Activated CD8-positive, alpha-beta memory T cell treated with anti-CD3 and anti-CD28 coated beads for 36 hours (primary cell): ENCODE results near the gene SULT2B1. TPM values are rescaled to one million over a fixed set of nuclear protein-coding genes. Genes with fewer than 3 reads are reported as not detected.

Experiments
- CTCF ChIA-PET: fragments of 350-600 bp; sonication (Branson Sonifier 250); formaldehyde crosslinking; loops from one replicate; lab custom pipeline; 2021; ENCODE audit warnings: antibody characterized with exemption; lab: Charles Lee
- POLR2A ChIA-PET: fragments of 350-600 bp; sonication (Branson Sonifier 250); formaldehyde crosslinking; loops from one replicate; lab custom pipeline; 2021; ENCODE audit warnings: antibody characterized with exemption; lab: Charles Lee
- total RNA-seq, 2 experiments: library from RNA; stranded (reverse); gene quantifications; one replicate each; pipeline ENCODE4 v1.2.3, GENCODE V29; 2021

The SULT2B1 gene
- total RNA-seq, 2 experiments from 2014 or later, result not detected

DNA sequence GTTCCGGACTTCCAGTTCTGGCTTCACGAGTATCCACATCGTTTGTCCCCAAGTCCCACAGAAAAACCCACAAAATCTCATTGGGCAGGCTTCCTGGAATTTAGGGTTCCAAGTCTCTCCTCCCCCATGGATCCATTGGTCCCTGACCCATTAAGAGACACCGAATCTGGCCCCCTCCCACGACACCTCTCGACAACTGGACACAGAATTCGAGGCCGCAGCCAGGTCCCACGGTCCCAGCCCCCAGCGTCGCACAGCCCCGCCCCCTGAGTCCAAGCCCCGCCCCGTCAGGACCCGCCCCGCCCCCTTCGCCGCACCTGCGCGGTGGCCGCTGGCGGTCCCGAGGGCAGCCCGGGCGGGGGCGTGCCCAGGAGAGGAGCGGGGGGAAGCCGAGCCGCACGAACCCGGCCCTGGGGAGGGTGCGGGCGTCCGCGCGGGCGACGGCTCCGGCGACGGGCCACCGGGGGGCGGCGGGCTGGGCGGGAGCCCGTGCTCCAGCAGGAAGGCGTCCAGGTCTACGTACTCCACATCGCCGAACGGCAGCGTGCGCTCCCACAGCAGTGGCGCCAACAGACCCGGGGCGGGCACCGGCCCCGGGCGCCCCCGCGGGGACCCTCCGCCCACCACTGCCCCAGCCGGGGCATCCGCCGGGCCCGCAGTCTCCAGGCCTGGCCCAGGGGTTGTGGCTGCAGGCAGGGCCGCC is 83.4 kb downstream of the SULT2B1 start:
- POLR2A ChIA-PET, result interaction anchor here (1.3 to 2.8 kb wide), 2 partner anchors 10 to 18 kb away, joined by 4 to 22 read pairs; partner anchors contain the start of genes CA11, RPL18 and SPHK2
- CTCF ChIA-PET, result interaction anchor here (1.7 to 1.8 kb wide), 2 partner anchors 10 to 11 kb away, joined by 4 to 8 read pairs; partner anchors contain the start of gene CA11

DNA sequence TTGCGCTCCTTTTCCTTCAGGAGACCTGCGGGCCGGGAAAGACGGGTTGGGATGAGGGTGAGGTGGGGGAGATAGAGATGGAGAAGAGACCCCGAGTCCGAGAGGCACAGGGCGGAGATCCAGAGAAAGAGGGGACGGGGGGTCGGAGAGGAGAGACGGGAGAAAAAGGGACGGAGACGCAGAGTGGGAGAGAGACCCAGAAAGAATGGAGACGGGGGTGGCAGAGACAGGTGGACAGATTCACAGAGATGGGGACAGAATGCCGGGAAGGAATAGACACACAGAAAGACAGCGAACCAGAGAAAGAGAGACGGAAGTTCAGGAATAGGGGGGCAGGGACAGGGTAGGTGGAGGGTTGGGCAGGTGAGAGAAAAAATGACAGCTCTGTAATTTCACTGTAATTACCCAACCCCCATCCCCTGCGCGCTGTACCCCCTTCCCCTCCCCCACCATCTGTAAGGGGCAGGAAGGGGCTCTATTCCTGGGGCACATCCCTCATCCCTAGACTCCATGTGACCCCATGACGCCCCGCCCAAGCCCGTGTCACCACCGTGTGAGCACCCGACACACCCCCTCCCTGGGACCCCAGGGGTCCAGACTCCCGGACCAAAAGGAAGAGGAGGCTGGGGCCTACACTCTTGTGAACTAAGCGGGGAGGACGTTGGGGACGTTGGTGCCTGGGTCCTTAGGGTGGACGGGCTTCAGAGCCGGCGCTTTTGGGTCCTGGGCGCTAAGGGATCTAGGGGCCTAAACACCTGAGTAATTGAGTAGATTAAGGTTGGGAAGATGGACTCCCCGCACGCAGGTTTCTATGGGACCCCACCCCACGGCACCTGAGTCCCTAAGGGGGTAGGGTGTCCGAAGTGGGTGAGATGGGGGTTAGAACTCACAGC is 84.2 kb downstream of the SULT2B1 start:
- ChIA-PET CTCF (interaction anchor here (1.7 kb wide), 1 partner anchor 10 kb away, joined by 4 read pairs; the partner anchor contains the start of gene CA11), POLR2A (interaction anchor here (1.4 to 1.8 kb wide), 2 partner anchors 12 to 17 kb away, joined by 4 read pairs; partner anchors contain the start of genes RPL18 and SPHK2)

DNA sequence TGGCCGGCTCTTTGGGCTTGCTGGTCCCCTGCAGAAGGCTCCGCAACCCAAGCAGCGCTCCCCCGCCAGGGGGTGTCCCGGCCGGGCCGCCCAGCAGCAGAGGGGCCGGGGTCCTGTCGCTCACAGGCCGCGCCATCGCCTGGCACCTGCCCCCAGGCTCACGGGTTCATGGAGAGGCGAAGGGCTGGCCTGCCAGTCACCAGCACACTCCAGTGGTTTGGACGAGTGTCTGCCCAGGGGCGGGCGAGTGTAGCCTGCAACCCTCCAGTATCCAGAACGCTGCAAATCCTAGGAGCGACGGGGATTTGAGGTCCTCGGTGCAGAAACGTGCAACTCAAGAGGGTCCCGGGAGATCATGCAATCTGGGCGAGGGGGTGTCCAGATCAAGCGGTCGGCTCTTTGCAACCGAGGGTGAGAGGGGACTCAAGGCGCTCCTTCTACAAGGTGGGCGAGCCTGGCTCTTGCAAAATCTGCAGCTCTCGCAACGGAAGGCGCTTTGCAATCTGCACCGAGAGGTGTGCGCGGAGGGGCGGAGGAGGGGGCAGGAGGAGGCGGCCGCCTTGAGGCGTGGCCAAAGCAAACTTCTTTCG is 85.0 kb downstream of the SULT2B1 start, which contains the start of gene DBP:
Gene DBP, minus strand, starts transcription at position 521 of the 590 bp plus-strand sequence. Its CDS starts 385 bp downstream, at position 136.
- ChIA-PET CTCF (interaction anchor here (0.9 to 1.7 kb wide), 2 partner anchors 9 to 14 kb away, joined by 4 to 5 read pairs; partner anchors contain the start of gene CA11), POLR2A (interaction anchor here (0.6 to 1.8 kb wide), 3 partner anchors 13 to 242 kb away, joined by 4 to 10 read pairs (median 4); partner anchors contain the start of genes RPL18 and SPHK2)

DNA sequence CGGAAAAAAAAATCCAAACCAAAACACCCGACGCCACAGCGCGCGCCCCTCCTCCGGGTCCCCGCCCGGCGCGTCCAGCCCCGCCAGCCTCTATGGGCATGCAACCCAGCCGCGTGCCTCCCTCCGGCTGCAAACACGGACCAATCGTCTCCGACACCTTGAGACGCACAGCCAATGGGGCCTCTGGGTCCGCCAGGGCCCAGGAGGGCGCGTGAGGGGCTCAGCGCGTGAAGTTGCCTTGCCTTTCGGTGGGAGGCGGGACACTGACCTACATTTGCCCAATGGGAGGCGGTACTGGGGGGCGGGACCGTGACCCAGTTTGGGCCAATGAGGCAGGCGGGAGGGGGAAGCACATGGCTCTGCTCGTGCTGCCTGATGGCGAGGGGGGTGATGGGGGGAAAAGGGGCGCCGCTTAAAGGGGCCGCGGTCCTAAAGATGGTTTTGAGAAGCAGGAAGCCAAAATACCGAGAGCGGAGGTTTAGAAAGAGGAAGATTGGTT is 85.5 kb downstream of the SULT2B1 start:
- ChIA-PET POLR2A (interaction anchor here (0.6 to 1.8 kb wide), 3 partner anchors 14 to 242 kb away, joined by 4 to 10 read pairs (median 4); partner anchors contain the start of genes RPL18 and SPHK2), CTCF (interaction anchor here (0.9 to 1.7 kb wide), 2 partner anchors 8 to 15 kb away, joined by 4 to 5 read pairs; partner anchors contain the start of gene CA11)

DNA sequence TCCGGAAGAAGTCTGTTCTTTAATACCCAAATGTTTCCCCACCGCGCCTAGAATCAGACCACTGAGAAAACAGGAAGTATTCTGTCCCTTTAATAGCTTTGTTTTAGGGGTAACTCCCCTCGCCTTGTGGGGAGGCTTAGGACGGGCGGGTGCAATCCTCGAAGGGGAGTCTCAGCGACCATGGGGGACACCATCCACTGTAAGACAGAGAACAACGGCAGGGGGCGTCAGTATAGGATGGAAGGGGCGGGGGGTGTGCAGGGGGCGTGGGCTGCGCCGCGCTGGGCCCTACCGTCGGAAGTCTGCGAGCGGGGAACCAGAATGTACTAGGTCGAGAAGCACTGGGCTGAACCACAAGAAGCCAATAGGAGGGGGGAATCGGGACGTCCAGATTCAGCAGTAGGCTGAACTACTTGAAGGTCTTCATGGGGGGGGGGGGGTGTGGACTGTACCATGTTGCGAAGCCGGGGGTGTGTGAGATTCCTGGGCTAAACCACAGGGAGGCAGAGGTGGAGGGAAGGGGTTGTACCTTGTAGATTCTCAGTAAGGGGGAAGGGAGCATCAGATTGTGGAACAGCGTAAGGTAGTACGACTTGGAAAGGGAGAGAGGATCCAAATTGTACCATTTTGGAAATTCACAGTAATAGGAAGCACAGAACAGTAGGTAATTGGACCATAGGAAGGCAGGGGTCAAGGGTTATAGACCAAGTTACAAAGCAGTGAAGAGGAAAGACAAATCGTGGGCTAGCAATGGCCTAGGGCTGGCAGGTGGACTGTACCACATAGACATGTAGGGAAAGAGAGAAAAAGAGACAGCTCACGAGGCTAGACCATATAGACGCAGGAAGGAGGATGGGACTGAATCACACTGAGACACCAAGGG is 86.2 kb downstream of the SULT2B1 start:
- POLR2A ChIA-PET, result interaction anchor here (1.8 kb wide), 1 partner anchor 19 kb away, joined by 4 read pairs; the partner anchor contains the start of genes RPL18 and SPHK2
- CTCF ChIA-PET, result interaction anchor here (0.9 kb wide), 1 partner anchor 15 kb away, joined by 5 read pairs; no protein-coding TSS in a partner anchor

DNA sequence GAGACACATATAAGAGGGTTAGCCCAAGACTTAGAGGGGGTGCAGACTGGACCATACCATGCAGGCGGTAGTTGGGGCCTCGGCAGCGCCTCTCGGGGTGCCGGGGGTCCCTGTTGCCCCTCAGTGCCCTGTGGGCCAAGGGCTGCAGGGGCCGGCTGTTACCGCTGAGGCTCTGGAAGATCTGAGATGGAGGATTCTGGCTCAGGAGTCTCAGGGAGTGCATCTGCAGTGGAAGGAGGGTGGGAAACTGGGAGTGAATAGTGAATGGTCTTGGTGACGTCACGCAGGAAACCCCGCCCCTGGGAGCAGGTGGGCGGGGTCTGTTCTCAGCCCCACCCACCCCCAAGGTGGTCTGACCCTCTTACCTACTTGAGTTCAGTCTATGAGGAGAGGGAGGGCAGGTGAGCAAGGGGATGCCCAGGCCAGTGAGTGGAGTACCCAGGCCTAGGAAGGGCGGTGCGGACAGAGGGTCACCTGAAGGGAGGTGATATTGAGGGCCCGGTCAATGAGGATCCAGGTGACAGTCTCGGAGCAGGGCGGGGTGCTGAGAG is 86.9 kb downstream of the SULT2B1 start:
- ChIA-PET CTCF (no interaction called here), POLR2A (no interaction called here)

DNA sequence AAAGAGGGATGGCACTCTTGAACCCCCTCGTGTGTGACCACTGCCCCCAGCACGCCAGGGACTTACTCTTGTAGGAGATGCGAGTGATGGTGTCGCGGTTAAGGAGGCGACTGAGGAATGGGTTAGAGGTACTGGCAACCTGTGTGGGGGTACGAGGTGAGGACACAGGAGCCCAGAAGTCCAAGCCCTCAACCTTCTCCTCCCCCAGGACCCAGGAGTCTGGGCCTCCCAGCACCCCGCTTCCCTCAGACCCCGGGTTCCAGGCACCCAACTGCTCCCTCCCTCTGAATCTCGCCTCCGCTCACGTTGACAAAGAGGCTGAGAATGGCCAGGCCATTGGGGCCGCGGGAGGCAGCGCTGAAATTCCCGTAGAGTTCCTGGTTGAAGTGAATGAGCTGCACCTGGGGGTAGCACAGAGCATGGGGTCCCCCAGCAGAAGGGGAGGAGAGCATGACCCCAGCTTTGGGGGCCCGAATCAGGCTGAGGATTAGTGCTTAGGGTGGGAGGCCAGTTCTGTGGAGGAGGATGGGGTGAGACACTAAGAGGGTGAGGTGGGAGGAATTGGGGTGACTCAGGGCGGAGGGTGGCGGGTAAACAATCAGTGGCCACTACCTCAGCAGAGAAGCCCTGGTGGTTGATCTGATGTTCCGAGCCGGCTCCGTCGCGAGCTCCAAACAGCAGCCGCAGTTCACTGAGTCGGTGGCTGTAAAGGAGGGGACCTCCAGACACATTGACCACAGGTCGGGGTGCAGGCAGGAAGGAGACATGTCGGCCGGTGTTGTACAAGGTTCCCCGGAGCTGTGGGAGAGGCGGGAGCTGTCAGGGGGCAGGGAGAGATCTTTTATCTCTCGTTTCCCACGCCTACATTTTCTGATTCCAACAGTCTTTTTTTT is 87.8 kb downstream of the SULT2B1 start:
- POLR2A ChIA-PET, result interaction anchor here (0.7 kb wide), 1 partner anchor 21 kb away, joined by 4 read pairs; no protein-coding TSS in a partner anchor
- CTCF ChIA-PET, result interaction anchor here (0.7 kb wide), 1 partner anchor 196 kb away, joined by 3 read pairs; the partner anchor contains the start of gene HSD17B14

DNA sequence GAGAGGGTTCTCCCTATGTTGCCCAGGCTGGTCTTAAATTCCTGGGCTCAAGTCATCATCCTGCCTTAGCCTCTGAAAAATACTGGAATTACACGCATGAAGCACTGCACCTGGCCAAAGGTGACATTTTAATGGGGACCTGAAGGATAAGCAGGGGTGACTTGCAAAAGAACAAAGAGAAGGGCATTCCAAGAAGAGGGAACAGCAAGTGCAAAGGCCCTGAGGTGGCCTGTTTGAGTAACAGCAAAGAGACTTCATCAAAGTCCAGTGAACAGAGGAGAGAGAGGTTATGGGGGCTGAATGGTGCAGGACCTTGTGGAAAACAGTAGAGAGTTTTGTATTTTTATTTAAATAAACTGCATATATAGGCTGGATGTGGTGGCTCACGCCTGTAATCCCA is 89.9 kb downstream of the SULT2B1 start:
- ChIA-PET CTCF (interaction anchor here (0.5 kb wide), 1 partner anchor 136 kb away, joined by 3 read pairs; no protein-coding TSS in a partner anchor), POLR2A (no interaction called here)

DNA sequence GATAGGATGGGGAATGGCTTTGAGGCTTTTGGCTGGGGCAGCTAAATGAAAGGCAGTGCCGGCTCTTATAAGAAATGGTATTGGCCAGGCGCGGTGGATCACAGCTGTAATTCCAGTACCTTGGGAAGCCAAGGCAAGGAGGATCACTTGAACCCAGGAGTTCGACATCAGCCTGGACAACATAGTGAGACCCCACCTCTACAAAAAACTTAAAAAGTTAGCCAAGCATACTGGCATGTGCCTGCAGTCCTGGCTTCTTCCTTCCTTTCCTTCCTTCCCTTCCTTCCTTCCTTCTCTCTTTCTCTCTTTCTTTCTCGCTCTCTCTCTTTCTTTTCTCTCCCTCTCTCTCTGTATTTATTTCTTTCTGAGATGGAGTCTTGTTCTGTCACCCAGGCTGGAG is 90.9 kb downstream of the SULT2B1 start:
- POLR2A ChIA-PET, result no interaction called here
- CTCF ChIA-PET, result interaction anchor here (1.5 kb wide), 1 partner anchor 9 kb away, joined by 3 read pairs; no protein-coding TSS in a partner anchor

DNA sequence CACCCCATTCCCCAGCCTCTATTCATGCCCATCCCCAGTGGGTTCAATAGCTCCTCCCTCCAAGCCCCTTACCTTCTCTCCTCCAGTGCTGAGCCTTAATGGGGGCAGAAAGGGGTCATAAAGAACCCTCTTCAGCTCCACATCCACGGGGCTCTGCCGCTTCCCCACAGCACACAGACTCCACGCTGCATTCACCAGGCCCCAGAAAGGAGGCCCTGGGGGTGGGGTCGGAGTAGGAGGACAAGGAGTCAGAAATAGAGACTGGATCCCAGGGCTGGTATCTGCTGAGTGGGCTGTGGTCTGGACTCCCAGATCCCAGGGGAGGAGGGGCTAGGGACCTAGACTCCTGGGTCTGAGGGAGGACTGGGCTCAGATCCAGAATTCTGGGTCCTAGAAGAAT is 92.4 kb downstream of the SULT2B1 start:
- POLR2A ChIA-PET, result no interaction called here
- CTCF ChIA-PET, result interaction anchor here (1.5 kb wide), 1 partner anchor 10 kb away, joined by 3 read pairs; no protein-coding TSS in a partner anchor

DNA sequence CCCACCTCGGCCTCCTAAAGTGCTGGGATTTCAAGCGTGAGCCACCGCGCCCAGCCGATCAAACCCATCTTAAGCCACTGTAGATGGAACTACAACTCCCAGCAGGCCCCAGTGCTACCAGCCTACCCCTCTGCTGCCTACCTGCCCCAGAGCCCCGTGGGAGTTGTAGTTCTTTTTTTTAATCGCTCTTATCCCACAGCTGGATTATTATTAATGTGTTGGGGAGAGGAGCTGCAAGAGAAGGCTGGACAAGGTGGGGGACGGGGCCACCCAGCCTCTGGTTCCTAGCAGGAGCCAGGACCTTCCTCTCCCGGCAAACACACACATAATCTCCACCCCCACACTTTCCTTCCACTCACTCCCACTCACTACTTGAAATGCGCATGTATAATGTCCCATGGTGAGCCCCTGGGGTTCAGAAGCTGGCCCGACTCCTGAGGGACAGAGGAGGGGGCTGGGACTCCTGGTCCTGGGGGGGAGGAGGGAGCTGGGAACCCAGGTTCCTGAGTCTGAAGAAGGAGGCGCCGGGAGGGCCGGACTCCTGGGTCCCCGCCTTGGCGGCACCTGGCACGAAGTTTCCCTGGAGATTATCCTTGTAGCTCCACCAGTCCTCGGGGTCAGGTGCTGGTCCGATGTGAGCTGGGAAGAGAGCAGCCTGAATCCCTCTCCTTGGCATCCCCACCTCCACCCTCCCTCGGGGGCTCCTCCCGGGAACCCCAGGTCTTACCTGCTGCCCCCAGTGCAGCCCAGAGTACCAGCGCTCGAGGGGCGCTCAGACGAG is 93.1 kb downstream of the SULT2B1 start:
- CTCF ChIA-PET, result interaction anchor here (0.6 to 1.8 kb wide), 10 partner anchors 9 to 349 kb away, joined by 3 to 12 read pairs (median 5); partner anchors contain the start of genes DBP and RUVBL2
- POLR2A ChIA-PET, result interaction anchor here (0.8 to 1.7 kb wide), 4 partner anchors 10 to 80 kb away, joined by 3 to 4 read pairs (median 4); no protein-coding TSS in a partner anchor

DNA sequence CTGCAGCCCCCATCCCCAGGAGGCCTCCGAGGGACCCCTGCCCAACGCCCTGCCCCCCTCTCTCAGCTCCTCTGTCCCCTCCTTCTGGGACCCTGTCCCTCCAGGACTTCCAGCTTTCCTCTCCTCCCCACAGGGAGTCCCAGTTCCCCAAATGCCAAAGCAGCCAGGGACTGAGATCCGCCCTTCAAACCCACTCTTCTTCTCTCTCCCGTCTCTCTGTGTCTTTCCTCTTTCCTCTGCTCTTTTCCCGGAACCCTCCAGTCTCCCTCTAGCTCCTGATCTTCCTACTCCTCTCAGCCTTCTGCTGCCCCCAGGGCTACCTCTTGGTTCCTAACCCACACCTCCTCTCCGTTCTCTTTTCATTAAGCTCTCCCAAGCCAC is 93.6 kb downstream of the SULT2B1 start:
- CTCF ChIA-PET, result interaction anchor here (0.6 to 1.8 kb wide), 12 partner anchors 9 to 469 kb away, joined by 3 to 12 read pairs (median 4); partner anchors contain the start of genes DBP, LIN7B and RUVBL2
- POLR2A ChIA-PET, result interaction anchor here (0.8 to 1.7 kb wide), 4 partner anchors 11 to 79 kb away, joined by 3 to 4 read pairs (median 4); no protein-coding TSS in a partner anchor

DNA sequence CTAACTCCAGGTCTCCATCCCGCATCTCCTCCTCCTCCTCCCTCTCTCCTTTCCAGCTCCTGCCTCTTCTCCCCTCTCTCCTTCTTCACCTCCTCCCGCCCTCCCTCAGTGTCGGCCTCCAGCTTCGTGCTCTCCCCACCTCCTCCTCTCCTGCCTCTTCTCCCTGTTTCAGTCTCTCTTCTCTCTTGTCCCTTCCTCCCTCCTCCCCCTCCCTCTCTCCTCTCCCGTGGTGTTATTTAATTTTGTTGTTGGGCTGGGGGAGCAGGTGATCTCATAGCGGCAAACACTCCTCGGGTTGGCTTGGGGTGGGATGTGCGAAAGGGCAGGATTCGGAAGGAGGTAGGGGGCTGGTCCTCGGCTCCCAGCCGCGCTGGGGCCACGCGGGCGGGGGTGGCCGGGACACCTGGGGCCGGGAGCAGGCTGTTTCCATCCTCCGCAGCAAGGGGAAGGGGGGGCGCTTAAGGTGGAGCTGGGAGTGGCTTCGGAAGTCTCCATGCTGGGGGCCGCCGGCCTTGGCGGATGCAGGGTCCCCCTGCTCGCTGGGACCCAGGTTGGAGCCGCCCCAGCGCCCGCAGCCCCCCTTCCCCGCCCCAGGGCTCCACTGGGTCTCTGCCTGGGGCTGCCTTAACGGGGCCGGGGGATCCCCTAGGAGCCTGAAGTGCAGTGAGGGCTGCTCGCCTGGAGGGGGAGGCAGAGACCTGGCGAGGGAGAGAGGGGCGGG is 94.2 kb downstream of the SULT2B1 start, which contains the start of gene CA11:
Gene CA11, minus strand, starts transcription at position 187 of the 721 bp plus-strand sequence. CDS start 555 bp downstream, outside the sequence.
- ChIA-PET POLR2A (interaction anchor here (0.5 to 1.7 kb wide), 4 partner anchors 12 to 143 kb away, joined by 4 to 10 read pairs (median 4); no protein-coding TSS in a partner anchor), CTCF (interaction anchor here (0.9 to 1.8 kb wide), 9 partner anchors 10 to 469 kb away, joined by 3 to 12 read pairs (median 5); partner anchors contain the start of genes DBP, LIN7B and RUVBL2)
